Hepatocyte (in vitro differentiated cells): ENCODE results near the gene FGF1.

Experiments used
- EZH2 ChIP-seq: fragments of 200-600 bp; sonication (generic); IDR thresholded peaks from 2 replicates; pipeline ENCODE4 v1.6.1; 2016; ENCODE audit warnings: antibody characterized with exemption, mild to moderate bottlenecking, borderline replicate concordance
- EZH2phosphoT487 ChIP-seq: fragments of 200-600 bp; sonication (generic); IDR thresholded peaks from one replicate; pipeline ENCODE4 v1.6.1; 2018; ENCODE audit warnings: antibody characterized with exemption, mild to moderate bottlenecking, low read depth, moderate library complexity; ENCODE audit not compliant: unreplicated experiment, severe bottlenecking

DNA sequence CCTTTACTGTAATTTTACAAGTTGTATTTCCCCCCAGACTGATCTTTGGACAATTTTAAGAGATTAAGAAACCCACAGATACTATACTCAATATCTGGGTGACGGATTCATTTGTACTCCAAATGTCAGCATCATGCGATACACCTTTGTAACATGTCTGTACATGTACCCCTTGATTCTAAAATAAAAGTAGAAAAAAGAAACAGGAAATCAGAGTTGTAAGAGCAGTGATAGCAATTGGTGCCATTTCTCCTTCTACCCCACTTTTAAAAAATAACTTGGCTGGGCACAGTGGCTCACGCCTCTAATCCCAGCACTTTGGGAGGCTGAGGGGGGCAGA lies 116.9 kb downstream of the FGF1 start:
- TF ChIP-seq EZH2 (no peak), EZH2phosphoT487 (no peak)
